NCI-H146 (cell line): ENCODE measurements around the gene SYNJ2BP.
"Not testable (repeated sequence)": the region's sequence is repeated elsewhere in the genome, so short reads cannot be mapped to it uniquely, and the experiment has no call there.

Experiments
- DNase-seq: peaks from one replicate; lab custom pipeline; 2025; lab: John Stamatoyannopoulos, UW

SYNJ2BP gene, protein sequence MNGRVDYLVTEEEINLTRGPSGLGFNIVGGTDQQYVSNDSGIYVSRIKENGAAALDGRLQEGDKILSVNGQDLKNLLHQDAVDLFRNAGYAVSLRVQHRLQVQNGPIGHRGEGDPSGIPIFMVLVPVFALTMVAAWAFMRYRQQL

DNA sequence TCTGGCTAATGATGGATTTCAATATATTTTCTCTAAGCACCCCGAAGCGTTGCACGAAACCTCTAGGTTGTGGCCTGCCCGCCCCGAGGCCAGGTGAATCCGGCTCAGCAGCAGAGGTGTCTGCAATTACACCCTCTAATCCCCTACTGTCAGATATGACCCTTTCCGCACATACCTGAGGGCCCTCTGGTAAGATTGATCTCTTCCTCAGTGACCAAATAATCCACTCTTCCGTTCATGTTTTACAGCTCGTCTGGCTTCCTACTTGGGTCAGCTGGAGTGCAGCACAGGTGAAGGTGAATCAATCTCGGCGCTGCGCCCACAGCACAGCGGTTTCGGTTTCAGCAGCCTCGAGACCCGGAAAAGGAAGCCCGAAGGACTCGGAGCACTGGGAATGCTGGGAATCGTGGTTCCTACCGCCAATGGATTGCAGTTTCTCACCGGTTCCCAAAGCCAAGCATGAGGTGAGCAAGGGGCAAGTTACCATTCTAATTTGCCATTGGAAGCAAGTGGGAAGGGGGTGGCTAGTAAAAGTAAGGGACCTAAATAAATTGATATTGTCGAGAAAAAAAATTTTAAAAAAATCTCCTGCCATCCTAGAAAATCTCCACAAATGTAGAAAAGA lies at the start of gene SYNJ2BP:
SYNJ2BP (minus strand) TSS at position 366 of the 625 bp plus-strand sequence; CDS start at position 239, 127 bp downstream.
- peak; percentile 77 for DNase-seq

- no peak for DNase-seq
Observed at GRCh38 chr14:70454731-70455130, 37.8 kb upstream of the SYNJ2BP start.

- no peak for DNase-seq
Observed at GRCh38 chr14:70451874-70452273, 35.0 kb upstream of the SYNJ2BP start, which contains the start of gene ADAM21. Gene ADAM21, plus strand, starts transcription at chr14:70452174. Its CDS starts 5,326 bp downstream, at chr14:70457500.

GRCh38 chr14:70448633-70449340 lies 31.9 kb upstream of the SYNJ2BP start:
- DNase-seq = peak; percentile 1

DNA sequence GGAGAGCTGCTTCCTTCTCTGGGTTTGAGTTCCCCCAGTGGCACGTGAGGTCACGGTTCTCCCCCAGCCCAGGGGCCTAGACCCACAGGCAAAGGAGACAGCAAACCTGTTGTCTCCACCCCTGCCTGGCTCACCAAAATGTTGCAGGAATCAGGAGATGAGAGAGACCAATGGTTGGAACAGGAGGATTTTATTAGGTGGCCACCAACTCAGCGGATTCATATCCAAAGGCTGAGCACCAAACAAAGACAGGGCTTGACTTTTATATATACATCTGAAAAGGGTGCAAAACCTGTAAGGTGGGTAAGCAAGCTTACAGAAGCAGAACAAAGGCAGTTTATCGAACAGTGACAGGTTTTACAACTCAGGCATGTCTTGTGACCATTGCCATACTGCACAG lies 25.9 kb upstream of the SYNJ2BP start:
- no peak for DNase-seq

GRCh38 chr14:70441641-70442040 lies 24.8 kb upstream of the SYNJ2BP start:
- no peak for DNase-seq

GRCh38 chr14:70436867-70437266 lies 20.0 kb upstream of the SYNJ2BP start:
- DNase-seq = no peak

- not testable (repeated sequence) for DNase-seq
Observed at GRCh38 chr14:70426555-70426954, 9.7 kb upstream of the SYNJ2BP start.

DNA sequence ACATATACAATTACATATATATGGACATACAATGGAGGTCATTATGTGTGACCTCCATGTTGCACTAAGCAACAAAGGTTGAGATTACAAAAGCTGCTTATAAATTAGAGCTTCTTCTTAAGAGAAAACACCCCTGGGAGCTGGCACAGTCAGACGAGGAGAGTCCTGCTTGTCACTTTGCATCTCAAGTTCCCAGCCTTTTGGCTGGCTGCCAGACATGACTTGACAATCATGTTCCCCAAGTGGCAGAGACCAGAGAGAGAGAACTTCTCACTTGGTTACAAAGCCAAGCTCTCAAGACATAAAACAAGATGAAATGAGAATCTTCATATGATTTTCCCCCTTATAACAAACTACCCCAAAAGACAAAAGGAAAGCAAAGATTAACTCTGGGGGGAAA lies 8.5 kb upstream of the SYNJ2BP start:
- DNase-seq = no peak

GRCh38 chr14:70422538-70422937 lies 5.6 kb upstream of the SYNJ2BP start:
- DNase-seq = no peak

- DNase-seq = not testable (repeated sequence)
Observed at GRCh38 chr14:70419270-70419931, 2.5 kb upstream of the SYNJ2BP start.

DNA sequence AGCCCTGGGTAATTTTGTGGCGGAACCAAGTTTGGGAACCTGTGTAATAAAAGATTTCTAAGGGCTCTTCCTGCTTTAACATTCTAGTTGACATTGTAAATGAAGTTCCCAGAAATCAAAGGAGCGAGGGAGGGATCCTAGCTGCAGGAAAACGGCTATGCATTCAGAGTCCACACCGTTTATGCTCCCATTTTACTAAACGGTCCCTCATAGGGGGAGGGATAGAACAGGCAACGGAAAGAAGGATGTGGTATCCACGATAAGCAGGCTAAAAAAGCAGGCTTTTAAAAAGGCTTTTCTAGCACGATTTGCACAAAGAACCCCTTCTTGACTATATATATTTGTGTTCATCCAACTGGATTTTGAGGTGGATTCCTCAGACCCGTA lies 559 bp downstream of the SYNJ2BP start:
- DNase-seq = peak; percentile 15

- no peak for DNase-seq
Observed at GRCh38 chr14:70415788-70416187, 1.1 kb downstream of the SYNJ2BP start.

DNA sequence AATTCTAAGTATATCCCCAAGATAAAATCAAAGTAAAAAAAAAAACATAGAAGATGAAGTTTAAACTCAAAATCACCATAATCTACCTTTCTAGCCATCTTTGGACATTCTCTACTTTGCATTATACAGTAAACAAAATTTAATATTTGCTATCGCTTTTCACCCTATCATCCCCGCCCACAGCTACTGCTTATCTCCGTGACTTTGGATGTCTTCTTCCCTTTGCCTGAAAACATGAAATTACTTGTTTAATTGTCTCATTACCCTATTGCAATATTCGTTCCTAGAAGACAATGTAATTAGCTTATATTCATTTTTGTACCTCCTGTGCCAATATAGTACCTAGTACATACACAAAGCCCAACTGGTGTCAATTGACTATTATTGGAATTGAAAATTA lies 9.3 kb downstream of the SYNJ2BP start:
- no peak for DNase-seq

DNA sequence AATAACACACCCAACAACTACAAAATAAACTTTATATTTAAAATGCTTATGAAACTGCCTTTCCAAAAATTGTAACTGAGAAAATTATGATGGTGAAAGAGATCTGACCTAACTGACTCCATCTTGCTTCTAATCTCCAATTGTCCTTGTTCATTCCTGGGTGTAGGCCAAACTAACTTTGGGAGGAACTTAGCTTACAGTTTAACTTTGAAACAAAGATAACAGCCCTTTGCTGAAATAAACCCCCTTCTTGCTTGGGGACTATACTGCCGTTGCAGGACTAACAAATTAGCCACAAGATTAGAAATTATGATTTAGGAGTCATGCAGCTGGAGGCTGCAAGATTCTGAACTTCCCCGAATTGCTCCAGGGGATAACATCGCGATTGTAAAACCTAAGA lies 10.7 kb downstream of the SYNJ2BP start:
- DNase-seq = not testable (repeated sequence)

- DNase-seq = not testable (repeated sequence)
Observed at GRCh38 chr14:70403335-70403734, 13.6 kb downstream of the SYNJ2BP start.

DNA sequence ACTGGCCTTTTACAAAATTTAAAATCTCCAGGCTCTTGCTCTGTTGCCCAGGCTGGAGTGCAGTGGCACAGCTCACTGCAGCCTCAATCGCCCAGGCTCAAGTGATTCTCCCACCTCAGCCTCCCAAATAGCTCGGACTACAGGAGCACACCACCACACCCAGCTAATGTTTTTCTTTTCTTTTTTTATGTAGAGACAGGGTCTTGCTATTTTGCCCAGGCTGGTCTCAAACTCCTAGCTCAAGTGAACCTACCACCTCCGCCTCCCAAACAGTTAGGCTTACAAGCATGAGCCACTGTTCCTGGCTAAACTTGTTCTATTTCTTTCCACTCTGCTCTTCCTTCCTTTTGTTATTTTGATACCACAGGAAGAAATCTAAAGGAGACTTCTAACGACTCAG lies 15.2 kb downstream of the SYNJ2BP start:
- no peak for DNase-seq

DNA sequence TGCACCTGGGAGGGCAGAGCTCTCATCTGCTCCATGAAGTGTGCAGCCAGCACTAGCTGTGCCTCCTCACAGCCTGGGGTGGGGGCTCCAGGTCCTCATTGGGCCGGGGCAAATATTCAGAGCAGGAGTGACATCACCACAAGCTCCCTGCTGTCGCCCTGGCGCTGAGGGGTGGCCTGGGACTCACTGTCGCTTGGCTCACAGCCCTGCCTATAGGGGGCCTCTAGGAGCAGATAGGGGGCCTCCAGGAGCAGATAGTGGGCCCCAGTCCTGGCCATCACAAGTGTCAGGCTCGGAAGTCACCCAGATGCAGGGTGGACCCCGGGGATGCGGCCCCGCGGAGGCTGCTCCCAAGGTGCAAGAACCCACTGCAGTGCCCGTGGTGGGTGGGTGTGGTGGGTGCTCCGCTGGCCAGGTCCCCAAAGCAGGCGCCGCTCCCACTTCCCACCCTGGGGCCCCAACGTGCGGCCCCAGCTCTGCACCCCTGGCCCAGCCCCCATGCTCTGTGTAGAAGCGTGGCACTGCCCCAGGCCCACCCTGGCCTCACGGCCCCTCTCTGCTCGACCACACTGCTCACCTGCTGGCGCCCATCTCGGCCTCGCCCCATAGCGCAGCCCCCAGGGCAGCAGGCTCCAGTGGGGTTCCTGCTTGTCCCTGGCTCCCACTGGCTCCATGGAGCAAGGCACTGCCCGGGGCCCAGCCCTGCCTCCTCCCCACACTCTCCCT lies 18.0 kb downstream of the SYNJ2BP start:
- DNase-seq = no peak

DNA sequence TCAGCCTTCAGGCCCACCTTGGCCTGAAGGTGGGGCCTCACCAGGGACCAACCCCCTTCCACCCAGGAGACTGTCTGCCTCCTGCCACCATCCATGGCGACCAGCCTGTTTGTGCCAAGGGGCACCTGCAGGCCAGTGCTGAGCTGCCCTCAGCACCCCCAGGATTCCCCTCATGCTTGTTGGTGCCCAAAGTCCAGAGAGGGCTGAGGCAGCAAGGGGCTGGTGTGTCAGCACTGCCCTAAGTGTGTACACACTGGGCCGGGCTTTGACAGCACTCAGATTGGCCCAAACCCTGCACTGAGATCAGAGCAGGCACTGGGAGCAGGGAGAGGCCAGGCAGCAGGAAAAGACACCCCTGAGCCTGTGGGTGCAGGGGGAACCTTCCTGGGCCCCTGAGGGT lies 18.6 kb downstream of the SYNJ2BP start:
- no peak for DNase-seq

DNA sequence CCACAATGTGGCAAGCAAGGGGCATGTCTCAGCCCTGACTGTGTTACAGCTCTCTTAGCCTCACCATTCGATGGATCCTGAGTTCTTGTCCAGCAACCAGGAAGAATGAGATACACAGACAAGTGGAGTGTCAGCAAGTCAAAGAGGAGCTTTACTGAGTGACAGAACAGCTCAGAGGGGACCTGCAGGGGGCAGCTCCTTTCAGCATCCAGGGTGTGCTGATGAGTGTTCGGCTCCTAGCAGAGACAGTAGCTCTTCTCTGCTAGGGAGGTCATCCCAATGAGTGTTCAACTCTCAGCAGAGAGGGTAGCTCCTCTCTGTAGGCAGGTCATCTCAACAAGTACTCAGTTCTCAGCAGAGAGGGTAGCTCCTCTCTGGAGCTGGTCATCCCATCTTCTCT lies 19.1 kb downstream of the SYNJ2BP start:
- DNase-seq = no peak

DNA sequence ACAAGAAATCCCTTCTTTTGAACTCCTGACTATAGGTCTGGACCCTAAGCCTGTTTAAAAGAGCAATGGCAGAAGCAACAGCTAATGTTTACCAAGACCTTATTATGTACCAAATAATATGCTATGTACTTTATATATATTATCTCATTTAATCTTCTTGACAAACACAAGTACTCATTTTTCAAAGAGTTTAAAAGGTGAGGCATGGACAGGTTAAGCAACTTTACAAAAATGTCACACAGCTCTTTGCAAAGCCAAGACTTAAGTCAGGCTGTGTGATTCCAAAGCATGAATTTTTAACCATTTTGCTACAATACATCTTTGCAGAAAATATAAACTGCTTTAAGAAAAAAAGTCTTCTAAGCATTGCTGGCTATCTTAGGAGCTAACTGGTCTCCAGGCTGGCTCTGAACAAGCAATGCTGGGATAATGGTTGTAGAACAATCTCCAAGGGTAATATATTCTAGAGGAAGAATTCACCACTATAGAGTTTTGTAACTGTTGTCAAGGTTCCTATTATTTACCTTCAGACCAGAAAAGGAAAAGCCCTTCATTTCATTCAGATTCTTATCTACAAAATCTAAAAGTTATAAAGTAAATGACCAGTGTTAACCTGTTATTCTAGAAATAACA lies 22.1 kb downstream of the SYNJ2BP start:
- DNase-seq = no peak

- DNase-seq = no peak
Observed at GRCh38 chr14:70392676-70393075, 24.2 kb downstream of the SYNJ2BP start.
